Measurements from ENCODE around the gene HEXIM2.

- TF ChIP-seq CTCF (optimal IDR thresholded peaks at IDR 0.05 in 1 of 3, IDR thresholded peaks at IDR 0.05 in 1 of 3, conservative IDR thresholded peaks at IDR 0.05 in 1 of 3; ENCODE audit: extremely low read depth in 1 of 3, insufficient read depth in 2 of 3, low read length in 3 of 3) (no peak), EZH2 (IDR thresholded peaks at IDR 0.05; ENCODE audit: low read length) (no peak)
Observed at GRCh38 chr17:45117848-45118646, 43.6 kb upstream of the HEXIM2 start.
